OCI-LY3 (cell line): ENCODE data around the gene ADD1.

ENCODE experiments used
- H2AFZ ChIP-seq: fragments of 200-600, 300-600 bp; shearing (Covaris generic); 2 replicates; pipeline ENCODE4 v1.6.0; 2014; ENCODE audit warnings: antibody characterized with exemption, low read depth, low read length
- H3K27ac ChIP-seq: fragments of 200-600, 300-600 bp; sonication (generic); 2 replicates; pipeline ENCODE4 v1.5.1; 2014; ENCODE audit warnings: mild to moderate bottlenecking, low read length, moderate library complexity, mixed read lengths
- H3K27me3 ChIP-seq: fragments of 200-600, 300-600 bp; sonication (generic); 2 replicates; pipeline ENCODE4 v1.6.1; 2014; ENCODE audit warnings: low read depth, low read length, mixed read lengths
- H3K36me3 ChIP-seq: fragments of 200-600, 300-600 bp; sonication (generic); replicated peaks from 2 replicates; pipeline ENCODE3; 2014; ENCODE audit warnings: low read depth, low read length, mixed read lengths
- H3K4me1 ChIP-seq: fragments of 300-600, 200-600 bp; sonication (generic); 2 replicates; pipeline ENCODE4 v1.6.1; 2014; ENCODE audit warnings: low read length, mixed read lengths
- H3K4me2 ChIP-seq: fragments of 200-600, 300-600 bp; sonication (generic); 2 replicates; pipeline ENCODE4 v1.6.1; 2014; ENCODE audit warnings: low read length, mixed read lengths
- H3K4me3 ChIP-seq: fragments of 300-600, 200-600 bp; sonication (generic); 2 replicates; pipeline ENCODE4 v1.5.1; 2014; ENCODE audit warnings: antibody characterized with exemption, mild to moderate bottlenecking, low read length, moderate library complexity
- H3K79me2 ChIP-seq: fragments of 300-600, 200-600 bp; shearing (Covaris generic); 2 replicates; pipeline ENCODE4 v1.6.1; 2014; ENCODE audit warnings: mild to moderate bottlenecking, low read length, mixed read lengths
- H3K9ac ChIP-seq: fragments of 300-600, 200-600 bp; shearing (Covaris generic); 2 replicates; pipeline ENCODE4 v1.6.0; 2014; ENCODE audit warnings: mild to moderate bottlenecking, low read length, moderate library complexity
- H3K9me3 ChIP-seq: fragments of 200-600, 300-600 bp; shearing (Covaris generic); 2 replicates; pipeline ENCODE4 v1.6.1; 2014; ENCODE audit warnings: low read length, mixed read lengths; ENCODE audit not compliant: insufficient read depth
- H4K20me1 ChIP-seq: fragments of 200-600, 300-600 bp; sonication (generic); 2 replicates; pipeline ENCODE4 v1.6.1; 2016; ENCODE audit warnings: low read length, mixed read lengths; ENCODE audit not compliant: insufficient read depth
- CTCF ChIP-seq: fragments of 200-600, 300-600 bp; sonication (generic); IDR thresholded peaks from 2 replicates; pipeline ENCODE4 v1.5.1; 2014; ENCODE audit warnings: antibody characterized with exemption, low read length, low read depth
- EZH2phosphoT487 ChIP-seq: fragments of 200-600 bp; shearing (Covaris generic); IDR thresholded peaks from 2 replicates; pipeline ENCODE4 v1.6.1; 2018; ENCODE audit warnings: antibody characterized with exemption, mixed run types, low read depth

The ADD1 gene

GRCh38 chr4:2932951-2933565, 89.4 kb downstream of the ADD1 start:
- H3K4me1 ChIP-seq = peaks cover 54% of the 10 kb centered on the region
- no peaks in the 10 kb centered on the region for H3K9me3 ChIP-seq
- H3K4me3 ChIP-seq = peak overlapping the region; percentile 85
- H3K27me3 ChIP-seq = no peaks in the 10 kb centered on the region
- TF ChIP-seq CTCF (no peak), EZH2phosphoT487 (no peak)
- peaks cover 16% of the 10 kb centered on the region for H3K79me2 ChIP-seq
- H3K36me3 ChIP-seq = peaks cover 27% of the 10 kb centered on the region
- peak overlapping the region; percentile 85 for H3K4me2 ChIP-seq
- H2AFZ ChIP-seq = no peak overlapping the region
- peaks cover 18% of the 10 kb centered on the region for H4K20me1 ChIP-seq
- peak overlapping the region; percentile 27; the same call in 1 of the 2 replicates for H3K27ac ChIP-seq
- peak overlapping the region; percentile 69; the same call in 1 of the 2 replicates for H3K9ac ChIP-seq

GRCh38 chr4:2933566-2934076, 90.0 kb downstream of the ADD1 start:
- Histone ChIP-seq H3K79me2 (peaks cover 16% of the 10 kb centered on the region), H3K27ac (no peak overlapping the region), H3K27me3 (no peaks in the 10 kb centered on the region), H3K4me3 (peak overlapping the region; percentile 85), H2AFZ (no peak overlapping the region), H3K9me3 (no peaks in the 10 kb centered on the region), H4K20me1 (peaks cover 18% of the 10 kb centered on the region), H3K36me3 (peaks cover 30% of the 10 kb centered on the region), H3K4me2 (peak overlapping the region; percentile 85), H3K9ac (peak overlapping the region; percentile 69), H3K4me1 (peaks cover 59% of the 10 kb centered on the region)
- TF ChIP-seq CTCF (no peak), EZH2phosphoT487 (no peak)

- Histone ChIP-seq H3K9me3 (no peaks in the 10 kb centered on the region), H3K4me1 (peaks cover 61% of the 10 kb centered on the region), H3K4me2 (peak overlapping the region; percentile 85), H3K27me3 (no peaks in the 10 kb centered on the region), H3K9ac (peak overlapping the region; percentile 69), H3K27ac (no peak overlapping the region), H4K20me1 (peaks cover 18% of the 10 kb centered on the region), H3K79me2 (peaks cover 16% of the 10 kb centered on the region), H3K4me3 (peak overlapping the region; percentile 92), H2AFZ (no peak overlapping the region), H3K36me3 (peaks cover 36% of the 10 kb centered on the region)
- TF ChIP-seq CTCF (no peak), EZH2phosphoT487 (no peak)
These were observed 90.6 kb downstream of the ADD1 start for GRCh38 chr4:2934077-2934812.
